ENCODE data around the gene PTPN11.
"Not testable (repeated sequence)": the region's sequence is repeated elsewhere in the genome, so short reads cannot be mapped to it uniquely, and the experiment has no call there.

The PTPN11 gene

GRCh38 chr12:112514926-112515642, 96.3 kb downstream of the PTPN11 start:
- no peak for DNase-seq (ENCODE audit: low read depth, low spot score)

- DNase-seq (ENCODE audit: low read depth, low spot score) = no peak
Observed at GRCh38 chr12:112515868-112516267, 97.1 kb downstream of the PTPN11 start.

DNA sequence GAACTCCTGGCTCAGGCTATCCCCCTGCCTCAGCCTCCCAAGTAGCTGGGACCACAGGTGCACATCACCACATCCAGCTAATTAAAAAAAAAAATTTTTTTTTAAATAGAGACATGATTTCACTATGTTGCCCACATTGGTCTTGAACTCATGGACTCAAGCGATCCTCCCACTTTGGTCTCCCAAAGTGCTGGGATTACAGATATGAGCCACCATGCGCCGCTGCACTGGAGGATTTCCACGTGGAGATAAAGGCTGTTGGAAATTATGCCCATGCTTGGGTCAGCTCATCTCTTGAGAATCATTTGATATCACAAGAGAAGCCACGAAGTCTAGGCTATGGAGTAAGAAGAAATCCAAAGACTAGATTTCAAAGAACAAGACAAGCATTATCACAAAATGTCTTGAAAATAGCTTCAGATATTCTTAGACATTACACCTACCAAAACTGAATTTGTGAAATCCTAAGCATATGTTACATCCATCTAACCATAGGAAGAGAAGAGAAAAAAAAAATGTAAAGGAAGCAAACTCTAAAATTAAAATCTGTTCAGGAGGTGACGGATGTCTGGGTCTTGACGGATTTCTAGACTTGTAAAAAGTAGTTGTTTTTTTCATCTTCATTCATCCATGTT, 99.1 kb downstream of the PTPN11 start:
- no peak for DNase-seq (ENCODE audit: low read depth, low spot score)

GRCh38 chr12:112518365-112518735, 99.6 kb downstream of the PTPN11 start:
- no peak for DNase-seq (ENCODE audit: low read depth, low spot score)

DNA sequence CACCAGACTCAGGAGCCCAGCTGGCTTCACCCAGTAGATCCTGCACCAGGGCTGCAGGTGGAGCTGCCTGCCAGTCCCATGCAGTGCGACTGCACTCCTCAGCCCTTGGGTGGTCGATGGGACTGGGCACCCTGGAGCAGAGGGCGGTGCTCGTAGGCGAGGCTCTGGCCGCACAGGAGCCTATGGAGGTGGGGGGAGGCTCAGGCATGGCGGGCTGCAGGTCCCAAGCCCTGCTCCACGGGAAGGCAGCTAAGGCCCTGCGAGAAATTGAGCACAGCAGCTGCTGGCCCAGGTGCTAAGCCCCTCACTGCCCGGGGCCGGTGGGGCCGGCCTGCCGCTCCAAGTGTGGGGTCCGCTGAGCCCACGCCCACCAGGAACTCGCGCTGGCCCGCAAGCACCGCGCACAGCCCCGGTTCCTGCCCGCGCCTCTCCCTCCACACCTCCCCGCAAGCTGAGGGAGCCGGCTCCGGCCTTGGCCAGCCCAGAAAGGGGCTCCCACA, 101.1 kb downstream of the PTPN11 start:
- not testable (repeated sequence) for DNase-seq (ENCODE audit: low read depth, low spot score)

DNA sequence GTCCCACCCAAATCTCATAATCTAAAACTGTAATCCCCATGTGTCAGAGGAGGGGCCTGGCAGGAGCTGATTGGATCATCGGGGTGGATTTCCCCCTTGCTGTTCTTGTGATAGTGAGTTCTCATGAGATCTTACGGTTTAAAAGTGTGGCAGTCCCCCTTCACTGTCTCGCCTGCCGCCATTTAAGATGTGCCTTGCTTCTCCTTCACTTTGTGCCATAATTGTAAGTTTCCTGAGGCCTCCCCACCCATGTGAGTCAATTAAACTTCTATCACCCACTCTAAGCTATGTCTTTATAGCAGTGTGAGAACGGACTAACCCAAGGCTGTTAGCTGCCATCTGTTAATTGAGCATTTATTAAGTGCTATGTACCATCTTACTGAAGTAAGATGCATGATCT, 105.1 kb downstream of the PTPN11 start:
- DNase-seq (ENCODE audit: low read depth, low spot score) = no peak

DNA sequence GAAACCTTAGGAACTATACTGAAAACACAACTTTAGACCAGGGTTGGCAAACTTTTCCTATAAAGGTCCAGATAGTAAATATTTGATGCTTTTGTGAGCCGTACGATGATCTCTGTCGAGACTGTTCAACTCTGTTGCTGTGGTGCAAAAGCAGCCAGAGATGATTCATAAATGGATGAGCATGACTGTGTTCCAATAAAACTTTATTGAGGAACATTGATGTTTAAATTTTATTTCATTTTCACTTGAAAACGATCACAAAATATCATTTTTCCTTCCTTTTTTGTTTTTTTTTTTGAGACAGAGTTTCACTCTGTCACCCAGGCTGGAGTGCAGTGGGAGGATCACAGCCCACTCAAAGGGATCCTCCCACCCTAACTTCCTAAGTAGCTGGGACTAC, 105.5 kb downstream of the PTPN11 start:
- DNase-seq (ENCODE audit: low read depth, low spot score) = no peak

- DNase-seq (ENCODE audit: low read depth, low spot score) = no peak
Observed at GRCh38 chr12:112524676-112525425, 106.1 kb downstream of the PTPN11 start.

GRCh38 chr12:112525426-112525809, 106.7 kb downstream of the PTPN11 start:
- no peak for DNase-seq (ENCODE audit: low read depth, low spot score)

DNA sequence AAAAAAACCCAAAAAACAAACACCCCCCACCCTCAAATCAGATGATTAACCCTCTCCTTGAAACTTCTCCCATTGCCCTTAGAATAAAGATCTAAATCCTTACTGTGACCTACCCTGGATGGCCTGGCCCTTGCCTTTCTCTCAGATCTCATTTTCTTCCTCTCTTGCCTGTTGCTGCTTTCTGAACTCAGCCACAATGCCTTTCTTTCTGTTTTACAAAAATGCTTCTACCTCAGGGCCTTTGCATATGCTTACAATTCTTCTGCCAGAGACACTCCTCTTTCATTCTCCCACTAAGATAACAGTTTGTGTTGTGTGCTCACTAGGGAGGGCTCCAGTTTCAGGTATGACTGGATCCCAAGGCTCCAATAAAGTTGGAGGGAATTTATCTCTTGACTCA, 108.3 kb downstream of the PTPN11 start:
- DNase-seq (ENCODE audit: low read depth, low spot score) = no peak

GRCh38 chr12:112527501-112527900, 108.8 kb downstream of the PTPN11 start:
- no peak for DNase-seq (ENCODE audit: low read depth, low spot score)

- no peak for DNase-seq (ENCODE audit: low read depth, low spot score)
Observed at GRCh38 chr12:112528521-112528920, 109.8 kb downstream of the PTPN11 start.

DNA sequence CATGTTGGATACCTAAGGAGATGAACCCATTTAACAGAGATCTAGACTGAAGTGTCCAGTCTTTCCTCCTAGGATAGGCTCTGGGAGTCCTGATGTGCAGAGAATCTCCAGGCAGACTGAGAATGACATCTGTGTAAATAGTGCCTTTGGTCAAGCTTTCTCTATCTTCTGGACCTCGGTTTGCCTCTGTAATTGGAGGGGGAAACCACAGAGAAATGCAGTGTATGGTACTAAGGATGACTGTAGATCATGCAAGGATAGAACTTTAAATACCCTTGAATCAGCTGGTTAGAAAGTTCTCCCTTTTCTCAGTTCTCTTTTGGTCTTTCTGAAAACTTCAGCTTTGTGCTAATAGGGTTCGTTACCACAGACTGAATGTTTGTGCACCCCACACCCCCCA, 112.2 kb downstream of the PTPN11 start:
- DNase-seq (ENCODE audit: low read depth, low spot score) = no peak

- DNase-seq (ENCODE audit: low read depth, low spot score) = no peak
Observed at GRCh38 chr12:112532106-112532505, 113.4 kb downstream of the PTPN11 start.

GRCh38 chr12:112533528-112533927, 114.8 kb downstream of the PTPN11 start:
- no peak for DNase-seq (ENCODE audit: low read depth, low spot score)

DNA sequence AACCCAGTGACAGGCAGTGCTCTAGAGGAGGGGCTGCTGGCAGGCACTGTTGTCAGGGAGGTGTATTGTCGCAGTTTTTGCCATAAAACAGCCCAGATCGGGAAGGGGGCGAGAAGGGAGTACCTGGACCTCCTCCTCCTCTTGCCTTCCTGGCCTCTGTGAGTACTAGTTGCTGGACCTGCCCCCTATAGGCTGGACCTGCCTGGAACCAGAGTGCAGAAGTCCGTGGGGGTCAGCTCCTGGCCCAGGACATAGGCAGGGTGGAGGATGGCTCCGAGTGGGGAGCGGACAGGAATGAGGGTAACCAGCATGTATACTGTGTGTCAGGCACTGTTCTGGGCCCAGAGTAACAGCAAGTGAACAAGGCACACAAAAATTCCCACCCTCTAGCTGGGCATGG, 116.3 kb downstream of the PTPN11 start:
- no peak for DNase-seq (ENCODE audit: low read depth, low spot score)

- no peak for DNase-seq (ENCODE audit: low read depth, low spot score)
Observed at GRCh38 chr12:112535637-112536366, 117.1 kb downstream of the PTPN11 start.

DNA sequence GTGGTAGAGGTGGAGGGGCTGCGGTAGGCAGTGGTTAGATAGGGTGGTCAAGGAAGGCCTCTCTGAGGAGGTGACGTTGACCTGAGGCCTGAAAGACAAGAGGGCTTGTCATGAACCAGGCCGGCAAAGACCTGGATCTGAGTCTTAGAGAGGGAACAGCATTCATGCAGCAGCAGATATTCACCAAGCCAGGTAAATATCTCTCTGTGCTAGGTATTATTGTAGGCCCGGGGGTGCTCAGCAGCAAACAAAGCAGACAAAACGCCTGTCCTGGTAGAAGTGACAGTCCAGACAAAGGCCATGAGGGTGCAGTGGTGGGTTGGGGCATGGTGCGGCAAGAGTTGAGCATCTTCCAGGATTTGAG, 117.6 kb downstream of the PTPN11 start:
- DNase-seq (ENCODE audit: low read depth, low spot score) = no peak

DNA sequence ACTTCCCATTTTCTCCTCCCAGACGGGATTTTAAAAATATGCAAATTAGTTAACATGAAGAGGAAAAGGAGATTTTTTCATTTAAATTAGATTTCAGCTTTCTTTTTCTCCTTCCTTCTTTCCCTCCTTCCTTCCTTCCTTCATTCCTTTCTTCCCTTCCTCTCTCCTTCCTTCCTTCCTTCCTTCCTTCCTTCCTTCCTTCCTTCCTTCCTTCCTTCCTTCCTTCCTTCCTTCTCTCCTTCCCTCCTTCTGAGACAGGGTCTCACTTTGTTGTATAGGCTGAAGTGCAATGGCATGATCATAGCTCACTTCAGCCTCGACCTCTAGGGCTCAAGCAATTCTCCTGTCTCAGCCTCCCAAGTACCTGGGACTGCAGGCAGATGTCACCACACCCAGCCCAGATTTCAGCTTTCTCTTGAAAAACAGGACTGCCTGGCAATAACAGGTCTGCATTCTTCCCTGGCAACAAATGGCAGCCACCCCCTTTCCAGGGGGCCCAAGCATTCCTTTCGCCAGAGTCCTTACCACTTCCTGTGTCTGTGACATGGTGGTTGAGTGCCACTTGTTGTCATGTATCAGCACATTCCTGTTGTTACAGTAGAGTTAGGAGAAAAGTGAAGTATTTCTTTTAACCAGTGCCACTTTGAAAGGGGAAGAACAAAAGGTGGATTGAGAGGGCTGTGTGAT, 119.1 kb downstream of the PTPN11 start:
- peak; percentile 63 for DNase-seq (ENCODE audit: low read depth, low spot score)

DNA sequence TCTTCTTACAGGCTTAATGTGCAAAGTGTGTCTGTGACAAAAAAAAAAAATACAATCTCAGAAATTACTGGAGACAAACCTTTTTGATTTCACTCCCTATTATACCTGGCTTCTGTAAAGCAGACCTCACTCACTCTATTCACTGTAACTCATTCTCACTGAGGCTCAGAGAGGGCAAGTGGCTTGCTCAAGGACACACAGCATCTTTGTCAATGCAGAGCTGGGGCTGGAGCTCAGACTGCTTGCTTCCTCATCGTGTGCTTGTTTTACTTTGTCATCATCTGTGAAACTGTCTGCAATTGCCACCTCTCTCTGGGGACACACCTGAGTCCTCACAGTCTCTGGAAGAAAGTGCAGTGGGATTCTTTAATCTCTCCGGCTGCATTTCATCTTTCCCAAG, 120.0 kb downstream of the PTPN11 start:
- no peak for DNase-seq (ENCODE audit: low read depth, low spot score)

- no peak for DNase-seq (ENCODE audit: low read depth, low spot score)
Observed at GRCh38 chr12:112539221-112539620, 120.5 kb downstream of the PTPN11 start.
